Suprapubic skin (tissue), 3 donors: ENCODE results near the gene WDFY2.

ENCODE experiments used
- POLR2A ChIP-seq, 2 donors: fragments of 450-650 bp; IDR thresholded peaks; one replicate each; pipeline ENCODE4 v1.6.1; 2017; ENCODE audit warnings: antibody characterized with exemption in 2 of 2, mild to moderate bottlenecking in 2 of 2, moderate library complexity in 2 of 2
- TF ChIP-seq, protein P1 (sequence below), 2 donors: fragments of 200-600 bp in 1 of 2; fragments of 450-650 bp in 1 of 2; sonication (generic) in 1 of 2; IDR thresholded peaks; one replicate each; pipeline ENCODE4 v1.5.1; 2016 to 2019; ENCODE audit warnings: antibody characterized with exemption in 2 of 2, mild to moderate bottlenecking in 1 of 2, moderate library complexity in 1 of 2

DNA sequence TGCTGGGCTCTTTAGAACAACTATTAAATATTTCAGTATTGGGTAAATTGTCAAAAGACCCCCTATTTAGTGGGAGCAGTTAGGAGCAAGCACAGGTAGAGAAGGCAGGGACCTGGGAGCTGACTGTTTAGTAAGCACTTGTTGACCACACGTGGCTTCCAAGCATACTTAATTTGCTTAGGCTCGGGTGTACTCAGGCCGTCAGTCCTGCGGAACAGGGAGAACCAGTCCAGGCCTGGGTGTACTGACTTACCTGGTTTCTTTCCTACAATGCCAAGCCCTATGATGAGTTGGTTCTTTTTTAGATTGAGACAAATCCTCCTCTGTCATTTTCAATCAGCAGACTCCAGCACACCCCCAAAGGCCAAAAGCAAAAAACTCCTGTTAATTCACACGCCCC lies 90.0 kb downstream of the WDFY2 start:
- TF ChIP-seq, protein P1, sequence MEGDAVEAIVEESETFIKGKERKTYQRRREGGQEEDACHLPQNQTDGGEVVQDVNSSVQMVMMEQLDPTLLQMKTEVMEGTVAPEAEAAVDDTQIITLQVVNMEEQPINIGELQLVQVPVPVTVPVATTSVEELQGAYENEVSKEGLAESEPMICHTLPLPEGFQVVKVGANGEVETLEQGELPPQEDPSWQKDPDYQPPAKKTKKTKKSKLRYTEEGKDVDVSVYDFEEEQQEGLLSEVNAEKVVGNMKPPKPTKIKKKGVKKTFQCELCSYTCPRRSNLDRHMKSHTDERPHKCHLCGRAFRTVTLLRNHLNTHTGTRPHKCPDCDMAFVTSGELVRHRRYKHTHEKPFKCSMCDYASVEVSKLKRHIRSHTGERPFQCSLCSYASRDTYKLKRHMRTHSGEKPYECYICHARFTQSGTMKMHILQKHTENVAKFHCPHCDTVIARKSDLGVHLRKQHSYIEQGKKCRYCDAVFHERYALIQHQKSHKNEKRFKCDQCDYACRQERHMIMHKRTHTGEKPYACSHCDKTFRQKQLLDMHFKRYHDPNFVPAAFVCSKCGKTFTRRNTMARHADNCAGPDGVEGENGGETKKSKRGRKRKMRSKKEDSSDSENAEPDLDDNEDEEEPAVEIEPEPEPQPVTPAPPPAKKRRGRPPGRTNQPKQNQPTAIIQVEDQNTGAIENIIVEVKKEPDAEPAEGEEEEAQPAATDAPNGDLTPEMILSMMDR (IDR thresholded peaks at IDR 0.05) = no peak
- TF ChIP-seq POLR2A (IDR thresholded peaks at IDR 0.05) = no peak
